ENCODE measurements around the gene AMPH. TPM values are rescaled to one million over a fixed set of nuclear protein-coding genes. Genes with fewer than 3 reads are reported as not detected.
"Not testable (repeated sequence)": the region's sequence is repeated elsewhere in the genome, so short reads cannot be mapped to it uniquely, and the experiment has no call there.

Gene AMPH
- polyA plus RNA-seq, 2 donors = 0.28 to 0.51 TPM

DNA sequence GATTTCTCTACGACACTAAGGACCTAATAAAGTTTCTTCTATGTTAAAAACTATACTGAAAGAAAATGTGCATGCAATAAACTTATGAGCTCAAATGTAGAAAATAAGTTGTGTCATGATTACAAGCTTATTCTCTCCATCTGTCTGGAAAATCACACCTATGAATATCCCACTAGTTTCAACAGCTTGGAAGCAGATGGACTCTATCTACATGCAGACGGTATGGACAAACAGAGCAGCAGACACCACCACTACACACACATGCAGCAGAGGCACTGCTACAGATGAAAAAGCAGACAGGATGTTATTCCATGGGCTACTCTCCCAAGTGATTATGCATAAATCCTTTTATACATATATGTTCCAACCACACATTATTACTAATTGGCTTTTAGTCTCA, 234.3 kb downstream of the AMPH start:
- no peaks in the 10 kb centered on the region for H3K27me3 ChIP-seq (ENCODE audit: control insufficient read depth in 1 of 2, insufficient read depth in 2 of 2, low read length in 2 of 2)
- 78 to 91% methylated on average over 2 of the region's 2 CpGs for WGBS, 2 donors
- no peak overlapping the region for H3K27ac ChIP-seq (ENCODE audit: low read depth in 2 of 2, low read length in 1 of 2)
- no peaks in the 10 kb centered on the region for H3K36me3 ChIP-seq (ENCODE audit: control insufficient read depth in 2 of 2, insufficient read depth in 2 of 2, low read length in 1 of 2)
- peaks cover 0 to 1% of the 10 kb centered on the region in 2 donors for H3K4me1 ChIP-seq (ENCODE audit: control insufficient read depth in 2 of 2, insufficient read depth in 2 of 2, low read length in 1 of 2)
- H3K9me3 ChIP-seq (ENCODE audit: control insufficient read depth in 2 of 2, insufficient read depth in 1 of 2, low read depth in 1 of 2, low read length in 1 of 2) = no peaks in the 10 kb centered on the region
- no peak overlapping the region for H3K4me3 ChIP-seq (ENCODE audit: low read depth in 1 of 2, low read length in 2 of 2)

DNA sequence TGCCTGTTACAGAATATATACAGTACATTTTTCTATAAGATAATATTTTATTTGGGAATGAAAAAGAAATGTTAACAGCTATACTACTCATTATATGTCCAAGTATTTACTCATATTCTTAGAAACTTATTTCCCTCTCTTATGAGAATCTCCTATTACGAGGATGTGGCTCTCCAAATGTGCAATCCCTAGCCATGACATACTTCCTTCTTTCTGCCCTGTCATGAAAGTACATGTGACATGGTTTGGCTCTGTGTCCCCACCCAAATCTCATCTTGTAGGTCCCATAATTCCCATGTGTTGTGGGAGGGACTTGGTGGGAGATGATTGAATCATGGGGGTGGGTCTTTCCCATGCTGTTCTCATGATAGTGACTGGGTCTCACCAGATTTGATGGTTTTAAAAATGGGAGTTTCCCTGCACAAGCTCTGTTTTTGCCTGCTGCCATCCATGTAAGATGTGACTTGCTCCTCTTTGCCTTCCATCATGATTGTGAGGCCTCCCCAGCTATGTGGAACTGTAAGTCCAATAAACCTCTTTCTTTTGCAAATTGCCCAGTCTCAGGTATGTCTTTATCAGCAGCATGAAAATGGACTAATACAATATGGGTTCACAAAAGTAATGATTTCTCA, 235.1 kb downstream of the AMPH start:
- not testable (repeated sequence) for H3K27me3 ChIP-seq (ENCODE audit: control insufficient read depth in 1 of 2, insufficient read depth in 2 of 2, low read length in 2 of 2); H3K4me1 ChIP-seq (ENCODE audit: control insufficient read depth in 2 of 2, insufficient read depth in 2 of 2, low read length in 1 of 2); H3K4me3 ChIP-seq (ENCODE audit: low read depth in 1 of 2, low read length in 2 of 2); H3K36me3 ChIP-seq (ENCODE audit: control insufficient read depth in 2 of 2, insufficient read depth in 2 of 2, low read length in 1 of 2); H3K9me3 ChIP-seq (ENCODE audit: control insufficient read depth in 2 of 2, insufficient read depth in 1 of 2, low read depth in 1 of 2, low read length in 1 of 2); H3K27ac ChIP-seq (ENCODE audit: low read depth in 2 of 2, low read length in 1 of 2)
- WGBS, 2 donors = 83 to 86% methylated on average over 1 of the region's 1 CpG

DNA sequence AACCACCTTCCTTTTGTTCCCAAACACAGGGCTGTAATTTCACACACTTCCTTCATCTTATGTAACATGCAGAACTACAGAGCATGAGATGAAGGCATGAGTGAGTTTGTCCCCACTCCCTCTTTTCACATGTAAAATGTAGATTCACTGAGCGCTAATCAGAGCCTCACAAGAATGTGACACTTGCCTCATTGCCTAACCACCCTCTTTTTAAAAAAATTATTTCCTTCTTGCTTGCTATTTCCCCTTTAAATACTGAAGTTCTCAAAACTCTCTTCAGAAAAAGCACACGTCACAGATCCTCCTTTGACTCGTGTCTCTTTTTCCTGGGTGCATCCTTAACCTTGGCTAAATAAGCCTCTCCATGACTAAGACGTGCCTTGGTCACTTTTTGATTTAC, 236.5 kb downstream of the AMPH start:
- Histone ChIP-seq H3K36me3 (ENCODE audit: control insufficient read depth in 2 of 2, insufficient read depth in 2 of 2, low read length in 1 of 2) (no peaks in the 10 kb centered on the region), H3K27me3 (ENCODE audit: control insufficient read depth in 1 of 2, insufficient read depth in 2 of 2, low read length in 2 of 2) (no peaks in the 10 kb centered on the region)

DNA sequence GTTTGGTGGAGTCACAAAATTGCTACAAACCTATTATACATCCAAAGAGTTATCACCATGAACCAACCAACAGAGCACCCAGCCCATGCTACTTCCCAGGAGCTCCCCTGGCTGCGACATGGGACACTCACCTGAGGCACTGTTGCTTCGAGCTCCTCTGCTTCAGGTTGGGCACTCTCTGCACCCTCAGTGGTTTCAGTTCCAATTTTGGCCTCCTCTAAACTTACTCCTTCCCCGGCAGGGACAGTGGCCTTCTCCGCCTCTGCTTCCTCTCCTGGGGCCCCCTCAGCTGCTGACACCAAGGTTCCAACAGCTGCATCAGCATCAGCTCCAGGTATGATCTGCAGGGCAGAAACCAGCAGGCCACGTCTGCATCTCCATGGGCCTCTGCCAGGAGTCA, 237.3 kb downstream of the AMPH start:
- Histone ChIP-seq H3K27ac (ENCODE audit: low read depth in 2 of 2, low read length in 1 of 2) (no peak overlapping the region), H3K27me3 (ENCODE audit: control insufficient read depth in 1 of 2, insufficient read depth in 2 of 2, low read length in 2 of 2) (no peaks in the 10 kb centered on the region), H3K4me3 (ENCODE audit: low read depth in 1 of 2, low read length in 2 of 2) (no peak overlapping the region), H3K9me3 (ENCODE audit: control insufficient read depth in 2 of 2, insufficient read depth in 1 of 2, low read depth in 1 of 2, low read length in 1 of 2) (no peaks in the 10 kb centered on the region), H3K36me3 (ENCODE audit: control insufficient read depth in 2 of 2, insufficient read depth in 2 of 2, low read length in 1 of 2) (no peaks in the 10 kb centered on the region), H3K4me1 (ENCODE audit: control insufficient read depth in 2 of 2, insufficient read depth in 2 of 2, low read length in 1 of 2) (peaks cover 0 to 4% of the 10 kb centered on the region in 2 donors)
- WGBS, 2 donors = 72 to 79% methylated on average over 5 of the region's 5 CpGs

More for the DNA sequence above, 236.5 kb downstream of the AMPH start:
- Histone ChIP-seq H3K4me1 (ENCODE audit: control insufficient read depth in 2 of 2, insufficient read depth in 2 of 2, low read length in 1 of 2) (peaks cover 0 to 4% of the 10 kb centered on the region in 2 donors), H3K27ac (ENCODE audit: low read depth in 2 of 2, low read length in 1 of 2) (no peak overlapping the region), H3K4me3 (ENCODE audit: low read depth in 1 of 2, low read length in 2 of 2) (no peak overlapping the region), H3K9me3 (ENCODE audit: control insufficient read depth in 2 of 2, insufficient read depth in 1 of 2, low read depth in 1 of 2, low read length in 1 of 2) (no peaks in the 10 kb centered on the region)
- 59 to 64% methylated on average over 4 of the region's 4 CpGs for WGBS, 2 donors

DNA sequence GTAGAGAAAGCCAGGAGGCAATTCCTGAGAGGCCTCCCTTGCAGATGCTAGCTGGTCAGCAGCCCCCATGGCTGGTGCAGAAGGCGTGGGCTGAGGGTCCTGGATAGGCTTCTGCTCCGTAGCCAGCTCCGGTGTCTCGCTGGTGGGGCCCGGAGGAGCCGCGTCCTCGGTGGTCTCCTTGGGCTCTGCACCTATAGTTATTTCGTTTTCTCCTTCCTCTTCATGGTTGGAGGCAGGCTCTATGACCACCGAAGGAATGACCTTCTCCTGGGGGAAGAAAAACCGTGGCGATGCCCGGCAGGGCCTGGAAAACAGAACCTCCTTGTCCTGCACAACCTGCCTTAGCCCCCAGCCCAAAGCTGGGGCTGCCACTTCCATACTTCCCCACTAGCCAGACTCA, 239.4 kb downstream of the AMPH start:
- H3K9me3 ChIP-seq (ENCODE audit: control insufficient read depth in 2 of 2, insufficient read depth in 1 of 2, low read depth in 1 of 2, low read length in 1 of 2) = no peaks in the 10 kb centered on the region
- H3K36me3 ChIP-seq (ENCODE audit: control insufficient read depth in 2 of 2, insufficient read depth in 2 of 2, low read length in 1 of 2) = no peaks in the 10 kb centered on the region
- no peak overlapping the region for H3K27ac ChIP-seq (ENCODE audit: low read depth in 2 of 2, low read length in 1 of 2)
- H3K4me1 ChIP-seq (ENCODE audit: control insufficient read depth in 2 of 2, insufficient read depth in 2 of 2, low read length in 1 of 2) = peaks cover 0 to 4% of the 10 kb centered on the region in 2 donors
- no peak overlapping the region for H3K4me3 ChIP-seq (ENCODE audit: low read depth in 1 of 2, low read length in 2 of 2)
- 91% methylated on average over 13 of the region's 13 CpGs for WGBS, 2 donors
- H3K27me3 ChIP-seq (ENCODE audit: control insufficient read depth in 1 of 2, insufficient read depth in 2 of 2, low read length in 2 of 2) = no peaks in the 10 kb centered on the region

DNA sequence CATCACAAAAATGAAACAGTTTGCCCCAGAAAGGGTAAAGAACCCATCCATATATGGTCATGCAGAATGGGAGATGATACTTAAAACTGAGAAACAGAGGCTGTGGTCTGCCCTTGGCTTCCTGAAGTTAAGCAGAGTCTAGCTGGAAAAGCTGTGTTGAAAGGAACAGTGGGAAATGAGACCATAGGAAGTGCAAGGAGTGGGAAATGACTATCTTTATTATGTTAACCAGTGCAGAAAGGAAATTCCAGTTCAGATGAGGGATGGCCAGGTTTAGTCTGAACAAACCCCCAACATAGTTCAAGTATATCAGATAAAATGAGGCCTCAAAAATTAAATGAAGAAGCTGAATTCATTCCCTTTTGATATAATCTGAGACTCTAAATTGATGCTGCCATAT, 245.5 kb downstream of the AMPH start:
- H3K4me1 ChIP-seq (ENCODE audit: control insufficient read depth in 2 of 2, insufficient read depth in 2 of 2, low read length in 1 of 2) = no peaks in the 10 kb centered on the region
- no peaks in the 10 kb centered on the region for H3K27me3 ChIP-seq (ENCODE audit: control insufficient read depth in 1 of 2, insufficient read depth in 2 of 2, low read length in 2 of 2)
- H3K4me3 ChIP-seq (ENCODE audit: low read depth in 1 of 2, low read length in 2 of 2) = no peak overlapping the region

DNA sequence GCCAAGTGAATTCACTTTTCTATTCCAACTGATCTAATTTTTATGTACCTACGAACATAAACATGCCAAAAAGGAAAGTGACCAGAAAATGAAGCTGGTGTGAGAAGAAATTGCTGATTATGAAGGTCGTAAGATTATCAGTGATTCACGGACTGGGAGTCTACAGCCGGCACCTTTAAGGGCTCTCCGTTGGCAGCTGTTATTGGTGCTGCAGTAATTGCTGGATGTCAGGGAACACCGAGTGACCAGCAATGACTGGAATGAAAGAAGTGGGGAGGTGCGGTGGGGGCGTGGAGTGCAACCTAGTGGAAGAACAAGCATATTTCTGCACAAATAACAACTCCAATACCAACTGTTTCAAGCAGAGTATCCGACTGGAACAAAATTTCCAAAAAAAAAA, 247.9 kb downstream of the AMPH start:
- Histone ChIP-seq H3K9me3 (ENCODE audit: control insufficient read depth in 2 of 2, insufficient read depth in 1 of 2, low read depth in 1 of 2, low read length in 1 of 2) (no peaks in the 10 kb centered on the region), H3K27me3 (ENCODE audit: control insufficient read depth in 1 of 2, insufficient read depth in 2 of 2, low read length in 2 of 2) (no peaks in the 10 kb centered on the region), H3K36me3 (ENCODE audit: control insufficient read depth in 2 of 2, insufficient read depth in 2 of 2, low read length in 1 of 2) (no peaks in the 10 kb centered on the region), H3K27ac (ENCODE audit: low read depth in 2 of 2, low read length in 1 of 2) (no peak overlapping the region), H3K4me3 (ENCODE audit: low read depth in 1 of 2, low read length in 2 of 2) (no peak overlapping the region), H3K4me1 (ENCODE audit: control insufficient read depth in 2 of 2, insufficient read depth in 2 of 2, low read length in 1 of 2) (no peaks in the 10 kb centered on the region)
- whole genome bisulfite sequencing, 2 donors = 81 to 87% methylated on average over 9 of the region's 9 CpGs

More for the DNA sequence above, 245.5 kb downstream of the AMPH start:
- Histone ChIP-seq H3K27ac (ENCODE audit: low read depth in 2 of 2, low read length in 1 of 2) (no peak overlapping the region), H3K9me3 (ENCODE audit: control insufficient read depth in 2 of 2, insufficient read depth in 1 of 2, low read depth in 1 of 2, low read length in 1 of 2) (no peaks in the 10 kb centered on the region), H3K36me3 (ENCODE audit: control insufficient read depth in 2 of 2, insufficient read depth in 2 of 2, low read length in 1 of 2) (no peaks in the 10 kb centered on the region)

DNA sequence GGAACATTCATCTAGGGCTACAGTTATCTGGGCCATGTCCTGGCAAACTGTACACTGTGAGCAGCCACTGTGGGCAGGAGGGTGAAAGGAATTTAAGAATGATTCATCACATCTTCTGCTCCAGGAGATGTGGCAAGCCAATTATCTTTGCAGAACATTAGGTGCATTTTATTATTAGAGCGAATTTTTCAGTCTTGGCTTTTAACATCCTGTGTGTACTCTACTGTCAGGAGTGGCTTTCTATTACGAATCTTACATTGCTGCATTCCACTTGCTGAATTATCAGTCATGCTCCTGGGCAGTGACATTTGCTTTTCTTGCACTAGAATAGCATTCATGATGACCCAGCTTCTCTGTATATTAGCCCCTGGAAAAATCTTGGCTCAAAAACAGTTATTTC, 248.5 kb downstream of the AMPH start:
- Histone ChIP-seq H3K4me1 (ENCODE audit: control insufficient read depth in 2 of 2, insufficient read depth in 2 of 2, low read length in 1 of 2) (no peaks in the 10 kb centered on the region), H3K9me3 (ENCODE audit: control insufficient read depth in 2 of 2, insufficient read depth in 1 of 2, low read depth in 1 of 2, low read length in 1 of 2) (no peaks in the 10 kb centered on the region), H3K4me3 (ENCODE audit: low read depth in 1 of 2, low read length in 2 of 2) (no peak overlapping the region), H3K36me3 (ENCODE audit: control insufficient read depth in 2 of 2, insufficient read depth in 2 of 2, low read length in 1 of 2) (no peaks in the 10 kb centered on the region), H3K27me3 (ENCODE audit: control insufficient read depth in 1 of 2, insufficient read depth in 2 of 2, low read length in 2 of 2) (no peaks in the 10 kb centered on the region), H3K27ac (ENCODE audit: low read depth in 2 of 2, low read length in 1 of 2) (no peak overlapping the region)
- 65 to 72% methylated on average over 2 of the region's 2 CpGs for WGBS, 2 donors

DNA sequence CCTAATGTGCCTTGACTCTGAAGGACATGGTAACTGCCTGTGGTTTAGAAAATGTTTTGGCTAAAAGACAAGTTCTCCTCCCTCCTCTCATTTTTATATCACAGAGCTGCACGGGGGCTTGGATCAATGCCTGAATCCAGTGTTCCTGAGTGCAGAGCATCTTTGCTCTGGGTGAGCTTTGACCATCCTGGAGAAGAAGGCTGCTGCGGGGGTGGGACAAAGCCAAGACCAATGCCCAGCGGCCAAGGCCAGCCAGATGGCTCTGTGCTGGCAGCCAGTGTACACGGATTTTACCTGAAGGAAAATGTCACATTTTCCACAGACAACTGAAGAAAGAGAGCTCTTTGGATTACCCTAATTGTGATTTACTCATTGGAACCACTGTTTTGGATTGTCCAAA, 255.7 kb downstream of the AMPH start:
- H3K27ac ChIP-seq (ENCODE audit: low read depth in 2 of 2, low read length in 1 of 2) = no peak overlapping the region
- H3K36me3 ChIP-seq (ENCODE audit: control insufficient read depth in 2 of 2, insufficient read depth in 2 of 2, low read length in 1 of 2) = no peaks in the 10 kb centered on the region
- H3K4me3 ChIP-seq (ENCODE audit: low read depth in 1 of 2, low read length in 2 of 2) = no peak overlapping the region
- WGBS, 2 donors = 64 to 67% methylated on average over 4 of the region's 4 CpGs
- no peaks in the 10 kb centered on the region for H3K27me3 ChIP-seq (ENCODE audit: control insufficient read depth in 1 of 2, insufficient read depth in 2 of 2, low read length in 2 of 2)
- no peaks in the 10 kb centered on the region for H3K9me3 ChIP-seq (ENCODE audit: control insufficient read depth in 2 of 2, insufficient read depth in 1 of 2, low read depth in 1 of 2, low read length in 1 of 2)
- H3K4me1 ChIP-seq (ENCODE audit: control insufficient read depth in 2 of 2, insufficient read depth in 2 of 2, low read length in 1 of 2) = no peaks in the 10 kb centered on the region

DNA sequence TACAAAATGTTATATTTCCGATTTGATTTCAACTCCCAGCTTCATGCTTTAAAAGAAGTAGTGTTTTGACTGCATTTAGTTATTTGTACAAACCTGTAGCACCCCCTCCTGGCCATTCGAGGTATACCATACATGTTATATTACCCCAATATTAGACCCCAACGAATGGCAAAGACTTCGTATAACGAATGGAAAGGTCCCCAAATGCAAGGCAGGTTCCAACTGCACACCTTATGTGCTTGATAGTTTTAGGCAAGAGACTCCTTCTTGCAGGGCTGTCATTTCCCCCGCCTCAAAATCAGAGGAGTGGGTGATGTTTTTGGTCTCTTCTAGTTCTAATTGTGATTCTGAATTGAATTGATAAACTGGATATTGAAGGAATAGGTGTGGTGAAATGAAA, 256.7 kb downstream of the AMPH start:
- Histone ChIP-seq H3K4me1 (ENCODE audit: control insufficient read depth in 2 of 2, insufficient read depth in 2 of 2, low read length in 1 of 2) (no peaks in the 10 kb centered on the region), H3K4me3 (ENCODE audit: low read depth in 1 of 2, low read length in 2 of 2) (no peak overlapping the region), H3K27me3 (ENCODE audit: control insufficient read depth in 1 of 2, insufficient read depth in 2 of 2, low read length in 2 of 2) (no peaks in the 10 kb centered on the region), H3K9me3 (ENCODE audit: control insufficient read depth in 2 of 2, insufficient read depth in 1 of 2, low read depth in 1 of 2, low read length in 1 of 2) (no peaks in the 10 kb centered on the region), H3K27ac (ENCODE audit: low read depth in 2 of 2, low read length in 1 of 2) (no peak overlapping the region), H3K36me3 (ENCODE audit: control insufficient read depth in 2 of 2, insufficient read depth in 2 of 2, low read length in 1 of 2) (no peaks in the 10 kb centered on the region)
- 41 to 44% methylated on average over 6 of the region's 6 CpGs for WGBS, 2 donors
